ENCODE measurements around the gene TANGO6.

The TANGO6 gene

DNA sequence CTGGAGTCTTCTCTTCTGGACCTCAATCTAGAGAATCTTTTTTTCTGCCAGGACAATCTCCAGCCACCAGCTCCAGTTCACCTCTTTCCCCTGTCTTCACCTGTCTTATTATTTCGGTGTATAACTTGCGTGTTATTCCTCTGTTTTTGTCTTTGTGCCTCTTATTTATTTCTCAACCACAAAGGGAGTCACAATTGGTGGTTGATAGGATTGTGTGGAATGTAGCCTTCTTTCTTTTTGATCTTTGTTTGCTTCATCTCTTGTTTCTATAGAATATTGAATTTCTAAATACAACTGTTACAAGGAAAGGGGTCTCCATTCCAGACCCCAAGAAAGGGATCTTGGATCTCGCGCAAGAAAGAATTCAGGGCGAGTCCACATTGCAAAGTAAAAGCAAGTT, 226.2 kb downstream of the TANGO6 start:
- Histone ChIP-seq H3K4me1 (ENCODE audit: control insufficient read depth in 1 of 2, insufficient read depth in 1 of 2, low read depth in 1 of 2, low read length in 1 of 2) (no peaks in the 10 kb centered on the region), H3K27ac (no peak overlapping the region), H3K9me3 (no peaks in the 10 kb centered on the region), H3K36me3 (no peaks in the 10 kb centered on the region), H3K27me3 (no peaks in the 10 kb centered on the region), H3K4me3 (ENCODE audit: low read depth in 1 of 2, low read length in 1 of 2) (no peak overlapping the region)
- TF ChIP-seq, protein P1, sequence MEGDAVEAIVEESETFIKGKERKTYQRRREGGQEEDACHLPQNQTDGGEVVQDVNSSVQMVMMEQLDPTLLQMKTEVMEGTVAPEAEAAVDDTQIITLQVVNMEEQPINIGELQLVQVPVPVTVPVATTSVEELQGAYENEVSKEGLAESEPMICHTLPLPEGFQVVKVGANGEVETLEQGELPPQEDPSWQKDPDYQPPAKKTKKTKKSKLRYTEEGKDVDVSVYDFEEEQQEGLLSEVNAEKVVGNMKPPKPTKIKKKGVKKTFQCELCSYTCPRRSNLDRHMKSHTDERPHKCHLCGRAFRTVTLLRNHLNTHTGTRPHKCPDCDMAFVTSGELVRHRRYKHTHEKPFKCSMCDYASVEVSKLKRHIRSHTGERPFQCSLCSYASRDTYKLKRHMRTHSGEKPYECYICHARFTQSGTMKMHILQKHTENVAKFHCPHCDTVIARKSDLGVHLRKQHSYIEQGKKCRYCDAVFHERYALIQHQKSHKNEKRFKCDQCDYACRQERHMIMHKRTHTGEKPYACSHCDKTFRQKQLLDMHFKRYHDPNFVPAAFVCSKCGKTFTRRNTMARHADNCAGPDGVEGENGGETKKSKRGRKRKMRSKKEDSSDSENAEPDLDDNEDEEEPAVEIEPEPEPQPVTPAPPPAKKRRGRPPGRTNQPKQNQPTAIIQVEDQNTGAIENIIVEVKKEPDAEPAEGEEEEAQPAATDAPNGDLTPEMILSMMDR (IDR thresholded peaks at IDR 0.05), result no peak

DNA sequence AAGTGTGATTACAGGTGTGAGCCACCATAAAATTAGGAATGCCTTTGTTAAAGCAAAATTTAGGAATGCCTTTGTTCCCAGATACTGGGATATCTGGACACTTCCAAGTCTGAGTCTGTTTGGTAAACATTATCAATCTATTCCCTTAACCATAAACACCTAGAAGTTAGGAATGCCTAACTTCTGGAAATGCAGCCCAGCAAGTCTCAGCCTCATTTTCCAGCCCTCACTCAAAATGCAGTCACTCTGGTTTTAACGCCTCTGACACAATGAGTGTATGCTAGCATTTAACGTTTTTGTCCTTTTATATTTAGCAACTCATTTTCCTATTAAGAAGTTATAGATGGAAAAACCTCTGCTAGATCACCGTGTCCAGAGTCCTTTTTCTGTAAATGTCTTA, 227.7 kb downstream of the TANGO6 start:
- TF ChIP-seq, protein P1 (IDR thresholded peaks at IDR 0.05), result no peak
- Histone ChIP-seq H3K4me3 (ENCODE audit: low read depth in 1 of 2, low read length in 1 of 2) (no peak overlapping the region), H3K27ac (no peak overlapping the region), H3K27me3 (no peaks in the 10 kb centered on the region), H3K9me3 (no peaks in the 10 kb centered on the region), H3K36me3 (no peaks in the 10 kb centered on the region), H3K4me1 (ENCODE audit: control insufficient read depth in 1 of 2, insufficient read depth in 1 of 2, low read depth in 1 of 2, low read length in 1 of 2) (no peaks in the 10 kb centered on the region)

DNA sequence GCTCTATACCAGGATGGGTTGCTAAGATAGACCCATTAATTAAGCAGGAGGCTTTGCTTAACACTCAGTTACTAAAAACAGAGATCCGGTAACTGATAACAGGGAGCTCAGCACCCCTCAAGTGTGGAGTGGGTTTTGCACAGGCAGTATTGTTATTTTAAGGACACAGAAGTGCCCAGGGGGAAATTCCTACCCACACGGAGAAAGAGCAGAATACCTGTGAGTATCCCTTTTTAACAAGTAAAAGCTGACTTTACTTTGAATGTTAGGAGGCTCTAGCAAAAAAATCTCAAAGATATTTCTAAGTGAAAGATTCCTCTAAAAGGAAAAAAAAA, 229.3 kb downstream of the TANGO6 start:
- Histone ChIP-seq H3K4me3 (ENCODE audit: low read depth in 1 of 2, low read length in 1 of 2) (no peak overlapping the region), H3K9me3 (no peaks in the 10 kb centered on the region), H3K4me1 (ENCODE audit: control insufficient read depth in 1 of 2, insufficient read depth in 1 of 2, low read depth in 1 of 2, low read length in 1 of 2) (no peaks in the 10 kb centered on the region), H3K27me3 (no peaks in the 10 kb centered on the region), H3K27ac (no peak overlapping the region), H3K36me3 (peaks cover 6% of the 10 kb centered on the region)
- TF ChIP-seq, protein P1 (IDR thresholded peaks at IDR 0.05), result no peak

DNA sequence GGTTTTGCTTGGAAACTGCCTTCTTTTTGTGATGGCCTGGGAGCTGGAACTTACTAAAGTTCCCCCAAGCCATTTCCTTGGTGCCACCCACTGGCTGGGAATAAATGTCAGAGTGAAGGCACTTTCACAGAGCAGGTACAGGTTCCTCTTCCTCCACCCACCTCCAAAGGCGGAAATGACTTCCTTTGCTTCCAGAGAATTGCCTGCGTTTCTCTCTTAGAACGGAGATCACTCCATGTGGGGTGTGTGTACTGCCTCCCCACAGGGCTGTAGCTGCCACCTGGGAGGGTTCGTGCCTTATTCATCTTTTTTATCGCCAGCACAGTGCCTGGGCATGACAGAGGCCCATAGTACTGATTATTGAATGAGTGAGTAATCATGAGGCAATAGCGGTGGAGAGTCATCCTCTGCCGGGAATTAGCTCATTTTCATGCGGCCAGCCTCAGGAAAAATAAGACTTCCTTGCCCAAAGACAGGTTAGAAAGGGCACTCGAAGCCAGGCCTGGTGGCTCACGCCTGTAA, 229.9 kb downstream of the TANGO6 start:
- Histone ChIP-seq H3K27ac (no peak overlapping the region), H3K27me3 (no peaks in the 10 kb centered on the region), H3K4me3 (ENCODE audit: low read depth in 1 of 2, low read length in 1 of 2) (no peak overlapping the region), H3K9me3 (no peaks in the 10 kb centered on the region), H3K4me1 (ENCODE audit: control insufficient read depth in 1 of 2, insufficient read depth in 1 of 2, low read depth in 1 of 2, low read length in 1 of 2) (no peaks in the 10 kb centered on the region), H3K36me3 (peaks cover 6% of the 10 kb centered on the region)
- TF ChIP-seq, protein P1 (IDR thresholded peaks at IDR 0.05), result no peak

DNA sequence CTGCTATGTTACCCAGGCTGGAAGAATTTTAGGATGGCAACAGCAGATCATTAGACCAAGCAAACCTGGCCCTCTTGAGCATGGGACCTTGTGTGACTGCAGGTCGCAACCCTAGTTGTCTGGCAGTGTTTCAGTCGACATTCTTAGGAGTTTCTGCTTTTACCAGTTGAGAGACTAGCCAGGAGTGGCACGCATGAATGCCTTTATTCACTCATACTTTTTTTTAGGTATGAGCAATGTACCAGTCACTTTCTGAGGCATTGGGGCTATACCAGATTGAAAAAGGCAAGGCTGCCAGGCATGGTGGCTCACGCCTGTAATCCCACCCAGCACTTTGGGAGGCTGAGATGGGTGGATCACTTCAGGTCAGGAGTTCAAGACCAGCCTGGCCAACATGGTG, 233.9 kb downstream of the TANGO6 start:
- Histone ChIP-seq H3K27me3 (no peaks in the 10 kb centered on the region), H3K27ac (no peak overlapping the region), H3K4me1 (ENCODE audit: control insufficient read depth in 1 of 2, insufficient read depth in 1 of 2, low read depth in 1 of 2, low read length in 1 of 2) (no peaks in the 10 kb centered on the region), H3K9me3 (no peaks in the 10 kb centered on the region), H3K36me3 (peaks cover 6% of the 10 kb centered on the region), H3K4me3 (ENCODE audit: low read depth in 1 of 2, low read length in 1 of 2) (no peak overlapping the region)
- TF ChIP-seq, protein P1 (IDR thresholded peaks at IDR 0.05), result no peak

DNA sequence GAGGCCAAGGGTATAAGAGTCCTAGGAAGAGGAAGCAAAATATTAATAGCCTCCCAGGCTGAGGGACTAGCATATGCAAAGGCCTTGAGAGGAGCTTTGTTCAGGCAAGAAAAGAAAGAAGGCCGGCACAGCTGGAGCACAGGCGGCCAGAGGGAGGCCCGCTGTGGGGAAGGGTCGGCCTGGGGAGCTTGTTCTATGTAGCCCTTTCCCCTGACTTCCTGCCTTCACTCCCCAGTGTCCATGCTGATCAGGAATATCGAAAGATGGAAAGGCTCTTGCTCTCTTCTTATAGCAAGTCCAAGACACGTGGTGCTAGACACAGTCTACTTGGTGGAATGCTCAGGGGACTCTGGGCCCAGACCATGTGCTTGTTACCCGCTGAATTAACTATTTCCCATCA, 234.7 kb downstream of the TANGO6 start:
- H3K27me3 ChIP-seq, result no peaks in the 10 kb centered on the region
- no peaks in the 10 kb centered on the region for H3K9me3 ChIP-seq
- H3K4me3 ChIP-seq (ENCODE audit: low read depth in 1 of 2, low read length in 1 of 2), result no peak overlapping the region
- TF ChIP-seq, protein P1 (IDR thresholded peaks at IDR 0.05), result no peak
- H3K36me3 ChIP-seq, result peaks cover 6% of the 10 kb centered on the region
- H3K4me1 ChIP-seq (ENCODE audit: control insufficient read depth in 1 of 2, insufficient read depth in 1 of 2, low read depth in 1 of 2, low read length in 1 of 2), result no peaks in the 10 kb centered on the region
- no peak overlapping the region for H3K27ac ChIP-seq
